Measurements from ENCODE around the gene DYTN. TPM values are rescaled to one million over a fixed set of nuclear protein-coding genes. Genes with fewer than 3 reads are reported as not detected.

Gene DYTN
- total RNA-seq, 1 experiment from 2014 or later, result not detected

DNA sequence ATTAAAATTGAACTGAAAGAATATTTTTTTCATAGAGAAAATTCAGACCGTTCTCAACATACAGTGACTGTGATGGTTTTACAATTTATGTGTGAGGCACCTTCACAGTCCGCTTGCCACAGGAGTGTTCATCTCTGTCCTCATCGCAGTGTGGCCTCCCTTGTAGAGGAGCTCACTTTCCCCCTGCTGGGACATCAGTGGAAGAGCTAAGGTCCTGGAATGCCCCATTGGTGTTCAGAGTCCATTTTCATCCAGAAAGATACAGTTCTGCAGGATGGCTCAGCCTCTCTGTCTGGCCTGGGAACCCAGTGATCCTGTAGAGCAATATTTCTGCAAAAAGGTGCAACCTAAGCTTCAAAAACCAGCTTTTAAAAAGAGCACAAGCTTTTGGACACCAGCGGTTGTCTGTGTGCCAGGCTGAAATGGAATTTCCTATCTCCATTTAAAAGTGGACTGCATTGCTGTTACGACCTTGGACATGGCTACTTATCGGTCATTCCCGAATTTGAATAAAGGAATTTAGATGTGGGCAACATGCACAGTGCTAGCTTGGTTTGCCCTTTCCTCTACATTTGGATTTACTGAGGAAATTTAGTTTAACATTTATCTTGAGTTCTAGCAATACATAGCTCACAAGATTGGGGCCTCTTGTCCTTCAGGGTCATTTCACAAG lies 102.6 kb downstream of the DYTN start:
- H2AFZ ChIP-seq (ENCODE audit: low read depth, low read length, poor library complexity, severe bottlenecking), result no peak overlapping the region
- no TSS peak for BruUV-seq (replicated peaks)
- H3K27ac ChIP-seq (ENCODE audit: low read depth, low read length), result no peak overlapping the region
- peaks cover 0 to 4% of the 10 kb centered on the region in 2 experiments; a peak in 1 of 4 replicates for H3K4me1 ChIP-seq (ENCODE audit: control insufficient read depth in 1 of 2, insufficient read depth in 2 of 2, low read length in 2 of 2)
- DNase-seq (ENCODE audit: low read depth, low spot score) (no peak), ATAC-seq (peak; percentile 59; the same call in 1 of the 2 replicates)
- no peak overlapping the region for H3K4me3 ChIP-seq (replicated peaks in 1 of 2; ENCODE audit: low read depth in 1 of 2, low read length in 2 of 2)
- ChIA-PET POLR2A (no interaction called here), CTCF (no interaction called here), RAD21 (ENCODE audit: low non-redundant PET in 1 of 2, low total read pairs in 2 of 2, uncharacterized antibody in 2 of 2, unreplicated experiment in 2 of 2) (no interaction called here)
- no peaks in the 10 kb centered on the region for H3K9me3 ChIP-seq (ENCODE audit: control insufficient read depth in 1 of 2, insufficient read depth in 1 of 2, low read depth in 1 of 2, low read length in 2 of 2)
- no peaks in the 10 kb centered on the region for H3K9me2 ChIP-seq (ENCODE audit: insufficient read depth)
- H3K79me2 ChIP-seq (ENCODE audit: insufficient read depth, low read length), result no peaks in the 10 kb centered on the region
- H3K9ac ChIP-seq (ENCODE audit: low read length), result no peak overlapping the region
- no peak overlapping the region for H3K4me2 ChIP-seq (ENCODE audit: low read length)
- intact Hi-C loops (cut with micrococcal nuclease), result no loop called here
- TF ChIP-seq ZNF274 (IDR thresholded peaks at IDR 0.05; ENCODE audit: low read depth, low read length) (no peak), SRF (IDR thresholded peaks at IDR 0.05; ENCODE audit: low read depth) (no peak), TCF7L2 (IDR thresholded peaks at IDR 0.05; ENCODE audit: borderline replicate concordance, extremely low read depth, insufficient read depth, insufficient read length) (no peak), CBX3 (IDR thresholded peaks at IDR 0.05; ENCODE audit: low read depth) (no peak), YY1 (IDR thresholded peaks at IDR 0.05; ENCODE audit: extremely low read depth, insufficient replicate concordance, low read depth, low read length) (no peak), FOSL1 (IDR thresholded peaks at IDR 0.05; ENCODE audit: low read depth) (no peak), JUND (IDR thresholded peaks at IDR 0.05) (no peak), RAD21 (IDR thresholded peaks at IDR 0.05; ENCODE audit: low read depth) (no peak), CEBPB (IDR thresholded peaks at IDR 0.05; ENCODE audit: low read depth) (no peak), EZH2phosphoT487 (IDR thresholded peaks at IDR 0.05; ENCODE audit: borderline replicate concordance) (no peak), POLR2A (IDR thresholded peaks at IDR 0.05; ENCODE audit: borderline replicate concordance, extremely low read depth, insufficient read depth, insufficient read length) (no peak), SIN3A (IDR thresholded peaks at IDR 0.05; ENCODE audit: low read depth) (no peak)
- TF ChIP-seq, protein P1, sequence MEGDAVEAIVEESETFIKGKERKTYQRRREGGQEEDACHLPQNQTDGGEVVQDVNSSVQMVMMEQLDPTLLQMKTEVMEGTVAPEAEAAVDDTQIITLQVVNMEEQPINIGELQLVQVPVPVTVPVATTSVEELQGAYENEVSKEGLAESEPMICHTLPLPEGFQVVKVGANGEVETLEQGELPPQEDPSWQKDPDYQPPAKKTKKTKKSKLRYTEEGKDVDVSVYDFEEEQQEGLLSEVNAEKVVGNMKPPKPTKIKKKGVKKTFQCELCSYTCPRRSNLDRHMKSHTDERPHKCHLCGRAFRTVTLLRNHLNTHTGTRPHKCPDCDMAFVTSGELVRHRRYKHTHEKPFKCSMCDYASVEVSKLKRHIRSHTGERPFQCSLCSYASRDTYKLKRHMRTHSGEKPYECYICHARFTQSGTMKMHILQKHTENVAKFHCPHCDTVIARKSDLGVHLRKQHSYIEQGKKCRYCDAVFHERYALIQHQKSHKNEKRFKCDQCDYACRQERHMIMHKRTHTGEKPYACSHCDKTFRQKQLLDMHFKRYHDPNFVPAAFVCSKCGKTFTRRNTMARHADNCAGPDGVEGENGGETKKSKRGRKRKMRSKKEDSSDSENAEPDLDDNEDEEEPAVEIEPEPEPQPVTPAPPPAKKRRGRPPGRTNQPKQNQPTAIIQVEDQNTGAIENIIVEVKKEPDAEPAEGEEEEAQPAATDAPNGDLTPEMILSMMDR (IDR thresholded peaks at IDR 0.05 in 2 of 3, conservative IDR thresholded peaks at IDR 0.05 in 1 of 3; ENCODE audit: borderline replicate concordance in 1 of 3, insufficient read depth in 1 of 3, low read depth in 2 of 3, low read length in 2 of 3), result no peak
- TF ChIP-seq, protein P2, sequence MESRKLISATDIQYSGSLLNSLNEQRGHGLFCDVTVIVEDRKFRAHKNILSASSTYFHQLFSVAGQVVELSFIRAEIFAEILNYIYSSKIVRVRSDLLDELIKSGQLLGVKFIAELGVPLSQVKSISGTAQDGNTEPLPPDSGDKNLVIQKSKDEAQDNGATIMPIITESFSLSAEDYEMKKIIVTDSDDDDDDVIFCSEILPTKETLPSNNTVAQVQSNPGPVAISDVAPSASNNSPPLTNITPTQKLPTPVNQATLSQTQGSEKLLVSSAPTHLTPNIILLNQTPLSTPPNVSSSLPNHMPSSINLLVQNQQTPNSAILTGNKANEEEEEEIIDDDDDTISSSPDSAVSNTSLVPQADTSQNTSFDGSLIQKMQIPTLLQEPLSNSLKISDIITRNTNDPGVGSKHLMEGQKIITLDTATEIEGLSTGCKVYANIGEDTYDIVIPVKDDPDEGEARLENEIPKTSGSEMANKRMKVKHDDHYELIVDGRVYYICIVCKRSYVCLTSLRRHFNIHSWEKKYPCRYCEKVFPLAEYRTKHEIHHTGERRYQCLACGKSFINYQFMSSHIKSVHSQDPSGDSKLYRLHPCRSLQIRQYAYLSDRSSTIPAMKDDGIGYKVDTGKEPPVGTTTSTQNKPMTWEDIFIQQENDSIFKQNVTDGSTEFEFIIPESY (IDR thresholded peaks at IDR 0.05; ENCODE audit: extremely low read depth, insufficient replicate concordance, low read length), result no peak
- H3K27me3 ChIP-seq (ENCODE audit: insufficient read depth, low read length), result no peaks in the 10 kb centered on the region
- H4K20me1 ChIP-seq (ENCODE audit: insufficient read depth), result no peaks in the 10 kb centered on the region
- H3K36me3 ChIP-seq (ENCODE audit: control insufficient read depth in 1 of 2, insufficient read depth in 2 of 2, low read length in 2 of 2), result no peaks in the 10 kb centered on the region

All from HCT116 (cell line).